ENCODE measurements around the gene FGD2. TPM values are rescaled to one million over a fixed set of nuclear protein-coding genes. Genes with fewer than 3 reads are reported as not detected.
A peak's percentile ranks its signal among the peaks of the same experiment; 100 is the strongest.

FGD2 gene
- total and polyA plus RNA-seq, 2 of the 4 experiments (the other 2 are of a cell fraction) = 0.07 TPM; not detected in 1

DNA sequence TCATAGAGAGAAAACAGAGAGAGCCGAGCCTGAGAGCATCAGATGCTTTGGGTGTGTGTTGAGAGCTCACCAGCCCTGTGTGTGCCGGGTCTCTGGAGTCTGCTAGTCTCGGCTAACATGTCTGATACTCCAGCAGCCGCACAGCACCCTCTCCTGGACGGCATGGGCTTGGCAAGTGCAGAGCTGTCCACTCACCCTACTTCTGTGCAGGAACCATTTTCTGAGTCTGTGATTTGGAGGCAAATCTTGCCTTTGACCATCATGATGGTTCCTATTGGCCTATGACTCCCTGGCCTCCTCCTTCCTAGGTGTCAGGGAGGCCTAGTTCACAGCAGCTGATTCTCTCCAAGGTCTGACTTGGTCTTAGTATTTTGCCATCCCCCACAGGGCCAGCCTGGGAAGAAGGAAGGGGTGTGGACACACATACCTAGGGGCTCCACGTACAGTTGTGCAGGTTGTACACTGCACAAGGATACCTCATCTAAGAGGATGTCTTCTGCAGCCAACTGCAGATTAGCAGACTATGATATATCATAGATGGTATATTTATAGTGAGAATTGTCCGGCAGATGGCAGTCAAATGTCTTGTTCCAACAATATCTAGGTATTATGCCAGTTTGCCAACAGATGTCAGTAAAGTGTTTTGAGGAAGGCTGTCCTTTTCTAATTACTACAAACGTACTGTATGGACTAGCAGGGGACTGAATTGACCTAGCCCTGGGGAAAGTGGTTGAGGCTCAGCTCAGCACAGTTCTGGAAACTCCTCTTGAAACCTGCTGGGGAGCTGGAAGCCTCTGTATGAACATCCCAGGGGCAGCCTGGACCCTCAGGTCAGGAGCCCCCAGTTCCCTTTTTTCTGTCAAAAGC, 13.0 kb downstream of the FGD2 start:
- in situ Hi-C loops (cut with MboI; ENCODE audit: low sequenced_read_pairs) (no loop called here), intact Hi-C loops (cut with micrococcal nuclease) (loop anchor here (1.0 to 10.0 kb wide), 5 partner anchors 133 to 394 kb away; partner anchors contain the start of gene C6orf89), dilution Hi-C loops (cut with HindIII; ENCODE audit: low sequenced_read_pairs, unreplicated experiment) (no loop called here)
- H3K27me3 ChIP-seq (ENCODE audit: control insufficient read depth, insufficient read depth, low read length) = no peaks in the 10 kb centered on the region
- no peak overlapping the region for H3K23ac ChIP-seq (ENCODE audit: low read depth, low read length)
- H2BK5ac ChIP-seq (ENCODE audit: low read depth, low read length, poor library complexity, severe bottlenecking) = no peak overlapping the region
- no peak overlapping the region for H2BK20ac ChIP-seq (ENCODE audit: low read depth, low read length)
- no peak overlapping the region for H3K4me2 ChIP-seq (ENCODE audit: low read depth, low read length)
- no peak overlapping the region for H4K91ac ChIP-seq (ENCODE audit: insufficient read depth, low read depth, low read length)
- H3K36me3 ChIP-seq (ENCODE audit: control insufficient read depth, insufficient read depth, low read length) = no peaks in the 10 kb centered on the region
- no peaks in the 10 kb centered on the region; the same call in 1 of the 2 replicates for H3K4me1 ChIP-seq (ENCODE audit: control insufficient read depth, insufficient read depth, low read length)
- no peak overlapping the region for H2AK5ac ChIP-seq (ENCODE audit: low read depth, low read length)
- 0 out of 2 replicates have a peak overlapping the region, but pooled peaks have one; percentile 15 for H3K9ac ChIP-seq (ENCODE audit: low read depth, low read length)
- H3K79me1 ChIP-seq (ENCODE audit: low read depth in 1 of 2, low read length in 2 of 2) = no peaks in the 10 kb centered on the region
- no peaks in the 10 kb centered on the region for H3K9me1 ChIP-seq (ENCODE audit: insufficient read depth, low read length)
- no peak overlapping the region for H4K5ac ChIP-seq (ENCODE audit: low read depth, low read length)
- CTCF ChIA-PET = interaction anchor here (0.5 to 3.9 kb wide), 31 partner anchors 8 to 1100 kb away, joined by 3 to 30 read pairs (median 4); partner anchors contain the start of genes C6orf89, FGD2, PPIL1 and TBC1D22B
- POLR2A ChIA-PET (ENCODE audit: unreplicated experiment) = no interaction called here
- H2BK15ac ChIP-seq (ENCODE audit: low read depth, low read length) = no peak overlapping the region; the same call in 2 of the 3 replicates
- WGBS, 2 experiments (ENCODE audit: extremely low coverage in 2 of 2, insufficient read length in 1 of 2) = 0% methylated on average over 2 of the region's 8 CpGs; no CpG with 5 or more reads in 1 of the 2 experiments
- no peaks in the 10 kb centered on the region for H3K9me3 ChIP-seq (ENCODE audit: control insufficient read depth, insufficient read depth, low read length)
- peak; percentile 99 for ATAC-seq (ENCODE audit: low read depth)
- H2BK120ac ChIP-seq (ENCODE audit: low read depth, low read length) = no peak overlapping the region
- H3K27ac ChIP-seq (ENCODE audit: insufficient read depth, low read length) = no peak overlapping the region
- DNase-seq = peak; percentile 87
- no TSS peak for BruUV-seq (replicated peaks)
- no peak overlapping the region for H3K4me3 ChIP-seq (ENCODE audit: insufficient read depth, low read depth, low read length)
- H3K18ac ChIP-seq (ENCODE audit: low read depth, low read length) = no peak overlapping the region
- TF ChIP-seq SMC3 (IDR thresholded peaks at IDR 0.05; ENCODE audit: low read depth, low read length) (peak; percentile 97), RCOR1 (IDR thresholded peaks at IDR 0.05; ENCODE audit: insufficient replicate concordance, low read length) (no peak), POLR2A (IDR thresholded peaks at IDR 0.05; ENCODE audit: low read depth, low read length) (no peak), NFE2L2 (IDR thresholded peaks at IDR 0.05; ENCODE audit: low read depth, low read length) (no peak), FOS (IDR thresholded peaks at IDR 0.05; ENCODE audit: low read depth, low read length) (no peak), CEBPB (IDR thresholded peaks at IDR 0.05; ENCODE audit: low read depth, low read length) (no peak), RFX5 (IDR thresholded peaks at IDR 0.05; ENCODE audit: low read depth, low read length) (no peak), USF2 (IDR thresholded peaks at IDR 0.05; ENCODE audit: low read depth, low read length) (no peak), CTCF (conservative IDR thresholded peaks at IDR 0.05; ENCODE audit: low read depth, low read length) (peak; percentile 97), MAFK (IDR thresholded peaks at IDR 0.05; ENCODE audit: low read depth, low read length) (no peak), MXI1 (IDR thresholded peaks at IDR 0.05; ENCODE audit: borderline replicate concordance, low read depth, low read length) (no peak), RAD21 (IDR thresholded peaks at IDR 0.05; ENCODE audit: low read length) (peak; percentile 96), BHLHE40 (IDR thresholded peaks at IDR 0.05; ENCODE audit: low read depth, low read length) (no peak)
- no peaks in the 10 kb centered on the region for H4K20me1 ChIP-seq (ENCODE audit: insufficient read depth, low read length)
- H2AK9ac ChIP-seq (replicated peaks; ENCODE audit: low read depth, low read length, poor library complexity) = no peak overlapping the region
- H2AFZ ChIP-seq (replicated peaks; ENCODE audit: low read length, poor library complexity) = peak overlapping the region; percentile 68
- no peak overlapping the region for H3K14ac ChIP-seq (replicated peaks; ENCODE audit: low read depth, low read length)
- 0 out of 2 replicates have a peak overlapping the region, but pooled peaks have one; percentile 35 for H3K4ac ChIP-seq (ENCODE audit: low read depth, low read length)
- H3K56ac ChIP-seq (ENCODE audit: extremely low read depth, insufficient read depth, low read length) = no peak overlapping the region
- H4K8ac ChIP-seq (ENCODE audit: low read depth in 2 of 2, low read length in 2 of 2) = peak overlapping the region; percentile 43 to 63; a peak in 3 of 4 replicates
